Measurements from ENCODE around the gene NEUROD2. TPM values are rescaled to one million over a fixed set of nuclear protein-coding genes. Genes with fewer than 3 reads are reported as not detected.

NEUROD2 gene
- total and polyA plus RNA-seq, 2 of the 13 experiments (the other 11 are each of a cell fraction or from before 2014, with no cell fraction given): not detected

- peak; percentile 80; the same call in 1 of the 2 replicates for TF ChIP-seq ZBED4 (CRISPR knock-in tag; IDR thresholded peaks at IDR 0.05; ENCODE audit: borderline replicate concordance)
- TF ChIP-seq ZBTB4 (CRISPR knock-in tag; IDR thresholded peaks at IDR 0.05; ENCODE audit: borderline replicate concordance): 0 out of 2 replicates have a peak, but pooled peaks have one; percentile 47
- peak; percentile 19; the same call in 1 of the 2 replicates for TF ChIP-seq PHF8 (CRISPR knock-in tag; IDR thresholded peaks at IDR 0.05)
- no peak for TF ChIP-seq ESRRA (CRISPR knock-in tag; IDR thresholded peaks at IDR 0.05; ENCODE audit: low read depth)
- peak; percentile 92 for TF ChIP-seq ZNF619 (CRISPR knock-in tag; IDR thresholded peaks at IDR 0.05)
- TF ChIP-seq DBP (CRISPR knock-in tag; IDR thresholded peaks at IDR 0.05; ENCODE audit: not compliant biosample characterization): peak; percentile 33
- 0 out of 2 replicates have a peak, but pooled peaks have one; percentile 43 for TF ChIP-seq RCOR2 (CRISPR knock-in tag; IDR thresholded peaks at IDR 0.05)
- TF ChIP-seq HOXA5 (CRISPR knock-in tag; IDR thresholded peaks at IDR 0.05): peak; percentile 78; the same call in 1 of the 2 replicates
- TF ChIP-seq MIER3 (CRISPR knock-in tag; IDR thresholded peaks at IDR 0.05; ENCODE audit: borderline replicate concordance): peak; percentile 94; the same call in 1 of the 2 replicates
- TF ChIP-seq ZSCAN21 (CRISPR knock-in tag; IDR thresholded peaks at IDR 0.05; ENCODE audit: borderline replicate concordance): peak; percentile 33; the same call in 1 of the 2 replicates
- TF ChIP-seq SIX4 (CRISPR knock-in tag; IDR thresholded peaks at IDR 0.05): 0 out of 2 replicates have a peak, but pooled peaks have one; percentile 56
- peak; percentile 66; the same call in 1 of the 2 replicates for TF ChIP-seq ZNF556 (CRISPR knock-in tag; IDR thresholded peaks at IDR 0.05; ENCODE audit: borderline replicate concordance)
- TF ChIP-seq TEAD3 (CRISPR knock-in tag; optimal IDR thresholded peaks at IDR 0.05; ENCODE audit: borderline replicate concordance): peak; percentile 78
- TF ChIP-seq ZNF678 (CRISPR knock-in tag; IDR thresholded peaks at IDR 0.05): peak; percentile 68; the same call in 1 of the 2 replicates
- TF ChIP-seq ZNF720 (CRISPR knock-in tag; IDR thresholded peaks at IDR 0.05): peak; percentile 83; the same call in 1 of the 2 replicates
These were observed 14.0 kb upstream of the NEUROD2 start (continued) for GRCh38 chr17:39621523-39622379.

Data from HepG2 (cell line).